Neural crest cell (in vitro differentiated cells): ENCODE data around the gene SIGLEC6. TPM values are rescaled to one million over a fixed set of nuclear protein-coding genes. Genes with fewer than 3 reads are reported as not detected.

Experiments
- DNase-seq: peaks from one replicate; pipeline ENCODE4 v3.0.0; 2021; ENCODE audit warnings: low read depth, mixed read lengths, low spot score
- H3K27ac Mint-ChIP-seq: one replicate; pipeline ENCODE4 v1.8.0; 2021; ENCODE audit warnings: mild to moderate bottlenecking, mixed read lengths; ENCODE audit not compliant: unreplicated experiment
- H3K27me3 Mint-ChIP-seq: 2 replicates; pipeline ENCODE4 v1.8.0; 2021; ENCODE audit warnings: low read depth, mild to moderate bottlenecking, mixed read lengths
- H3K36me3 Mint-ChIP-seq: 2 replicates; pipeline ENCODE4 v1.8.0; 2021; ENCODE audit warnings: low read depth, mild to moderate bottlenecking, mixed read lengths
- H3K4me1 Mint-ChIP-seq: 2 replicates; pipeline ENCODE4 v1.8.0; 2021; ENCODE audit warnings: mixed read lengths
- H3K4me3 Mint-ChIP-seq: one replicate; pipeline ENCODE4 v1.8.0; 2021; ENCODE audit warnings: mild to moderate bottlenecking, mixed read lengths
- H3K9me3 Mint-ChIP-seq: 2 replicates; pipeline ENCODE4 v1.8.0; 2021; ENCODE audit warnings: mixed read lengths
- CTCF ChIP-seq: fragments of 200-600 bp; sonication (generic); conservative IDR thresholded peaks from 2 replicates; pipeline ENCODE4 v1.5.0; 2021; ENCODE audit warnings: antibody characterized with exemption, mild to moderate bottlenecking
- total RNA-seq: library from RNA; stranded (reverse); gene quantifications from 2 replicates; pipeline ENCODE4 v1.2.1, GENCODE V29; 2021

Gene SIGLEC6
- total RNA-seq, 1 donor from 2014 or later, result not detected

- no peaks in the 10 kb centered on the region for H3K36me3 Mint-ChIP-seq
- TF ChIP-seq CTCF, result no peak
- peaks cover 85% of the 10 kb centered on the region for H3K27me3 Mint-ChIP-seq
- H3K4me1 Mint-ChIP-seq, result no peaks in the 10 kb centered on the region
- H3K4me3 Mint-ChIP-seq, result no peak overlapping the region
- no peaks in the 10 kb centered on the region for H3K9me3 Mint-ChIP-seq
- no peak for DNase-seq
- H3K27ac Mint-ChIP-seq, result no peak overlapping the region
Observed at GRCh38 chr19:51467864-51468544, 63.5 kb downstream of the SIGLEC6 start.

Other genes starting within 250 kb of the SIGLEC6 start
- gene IGLON5, start 220.0 kb downstream of the SIGLEC6 start, total RNA-seq, result 17.4 and 18.1 TPM in 2 replicates
- 3.1 and 3.5 TPM in 2 replicates for gene VSIG10L, start 189.5 kb downstream of the SIGLEC6 start, total RNA-seq
- gene ETFB, start 165.3 kb downstream of the SIGLEC6 start, total RNA-seq, result 41.1 and 42.4 TPM in 2 replicates
- gene CLDND2, start 162.7 kb downstream of the SIGLEC6 start, total RNA-seq, result 0.84 and 1.1 TPM in 2 replicates
- gene NKG7, start 159.0 kb downstream of the SIGLEC6 start, total RNA-seq, result not detected in 2 replicates
- gene LIM2, start 143.7 kb downstream of the SIGLEC6 start, total RNA-seq, result not detected in 2 replicates
- gene C19orf84, start 141.1 kb downstream of the SIGLEC6 start, total RNA-seq, result 0.23 and 0.50 TPM in 2 replicates
- gene SIGLEC10, start 114.0 kb downstream of the SIGLEC6 start, total RNA-seq, result not detected in 2 replicates
- not detected in 2 replicates for gene SIGLEC8, start 73.2 kb downstream of the SIGLEC6 start, total RNA-seq
- not detected in 2 replicates for gene CEACAM18, start 53.1 kb downstream of the SIGLEC6 start, total RNA-seq
- not detected in 2 replicates for gene SIGLEC12, start 29.9 kb downstream of the SIGLEC6 start, total RNA-seq
- 12.9 and 15.8 TPM in 2 replicates for gene ZNF175, start 39.6 kb upstream of the SIGLEC6 start, total RNA-seq
- not detected in 2 replicates for gene SIGLEC5, start 98.7 kb upstream of the SIGLEC6 start, total RNA-seq
- gene SIGLEC14, start 115.2 kb upstream of the SIGLEC6 start, total RNA-seq, result not detected in 2 replicates
- gene SPACA6, start 161.7 kb upstream of the SIGLEC6 start, total RNA-seq, result 3.0 and 4.2 TPM in 2 replicates
- not detected in 2 replicates for gene HAS1, start 192.3 kb upstream of the SIGLEC6 start, total RNA-seq
- gene FPR1, start 220.2 kb upstream of the SIGLEC6 start, total RNA-seq, result not detected in 2 replicates
- gene FPR2, start 229.5 kb upstream of the SIGLEC6 start, total RNA-seq, result not detected in 2 replicates